GM15510 (cell line): ENCODE data around the gene SRGAP3.

Experiments
- POLR2A ChIP-seq: IDR thresholded peaks from 3 replicates; pipeline ENCODE4 v1.6.1; 2011; ENCODE audit warnings: borderline replicate concordance; ENCODE audit not compliant: insufficient read length; ENCODE audit errors: extremely low read depth

The SRGAP3 gene

GRCh38 chr3:9117220-9117619, 132.2 kb downstream of the SRGAP3 start:
- no peak for TF ChIP-seq POLR2A

DNA sequence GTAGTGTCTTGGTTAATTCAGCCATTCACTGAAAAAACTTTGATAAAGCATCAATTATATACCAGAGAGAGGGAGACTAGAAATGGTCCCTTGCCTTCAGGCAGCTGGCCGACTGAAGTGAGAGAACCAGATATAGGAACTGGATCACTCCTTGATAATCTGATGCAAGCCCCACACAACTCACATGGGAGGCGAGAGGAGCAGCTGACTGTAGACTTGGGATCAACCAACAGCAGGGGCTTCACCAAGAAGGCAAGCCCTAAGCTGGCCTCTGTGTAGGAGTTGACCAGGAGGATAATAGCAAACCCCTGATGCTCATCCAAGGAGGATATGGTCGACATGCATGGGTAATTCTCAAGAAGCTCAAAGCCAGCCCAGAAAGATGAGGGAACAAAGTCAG, 133.1 kb downstream of the SRGAP3 start:
- no peak for TF ChIP-seq POLR2A

- no peak for TF ChIP-seq POLR2A
These were observed 134.1 kb downstream of the SRGAP3 start for GRCh38 chr3:9115336-9115735.

DNA sequence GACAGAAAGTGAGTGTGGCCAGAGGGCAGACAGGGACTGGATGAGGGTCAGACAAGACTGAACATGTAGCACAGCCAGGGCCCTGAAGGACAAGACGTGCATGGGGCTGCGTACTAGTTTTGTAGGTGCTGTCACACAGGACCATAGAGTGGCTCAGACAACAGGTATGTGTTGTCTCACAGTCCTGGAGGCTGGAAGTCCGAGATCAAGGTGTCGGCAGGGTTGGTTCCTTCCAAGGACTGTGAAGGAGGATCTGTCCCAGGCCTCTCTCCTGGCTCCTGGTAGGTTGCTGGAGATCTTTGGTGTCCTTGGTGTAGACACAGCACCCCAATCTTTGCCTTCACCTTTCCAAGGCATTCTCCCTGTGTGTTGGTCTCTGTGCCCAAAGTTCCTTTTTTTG, 136.4 kb downstream of the SRGAP3 start:
- TF ChIP-seq POLR2A, result no peak

GRCh38 chr3:9111866-9112265, 137.6 kb downstream of the SRGAP3 start:
- no peak for TF ChIP-seq POLR2A

DNA sequence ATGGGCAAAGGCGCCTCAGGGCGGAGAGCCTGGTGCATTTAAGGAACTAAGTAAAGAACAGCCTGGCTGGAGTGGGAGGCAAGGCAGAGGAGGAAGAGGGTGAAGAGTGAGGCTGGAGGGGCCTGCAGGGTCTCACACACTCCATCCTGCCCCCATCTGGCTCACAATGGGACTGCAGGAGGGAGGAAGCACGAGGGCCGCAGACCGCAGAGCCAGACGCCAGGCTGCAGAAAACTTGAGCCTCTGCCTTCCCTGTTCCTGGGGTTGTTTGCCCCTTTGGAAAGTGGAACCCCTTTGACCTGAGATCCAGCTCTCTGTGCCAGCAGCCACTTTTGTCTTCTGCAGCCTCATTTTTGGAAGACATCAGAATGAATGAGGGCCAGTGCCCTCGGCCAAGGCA, 138.0 kb downstream of the SRGAP3 start:
- no peak for TF ChIP-seq POLR2A

- no peak for TF ChIP-seq POLR2A
These were observed 138.6 kb downstream of the SRGAP3 start for GRCh38 chr3:9110802-9111201.

- TF ChIP-seq POLR2A, result no peak
These were observed 139.1 kb downstream of the SRGAP3 start for GRCh38 chr3:9110316-9110715.

DNA sequence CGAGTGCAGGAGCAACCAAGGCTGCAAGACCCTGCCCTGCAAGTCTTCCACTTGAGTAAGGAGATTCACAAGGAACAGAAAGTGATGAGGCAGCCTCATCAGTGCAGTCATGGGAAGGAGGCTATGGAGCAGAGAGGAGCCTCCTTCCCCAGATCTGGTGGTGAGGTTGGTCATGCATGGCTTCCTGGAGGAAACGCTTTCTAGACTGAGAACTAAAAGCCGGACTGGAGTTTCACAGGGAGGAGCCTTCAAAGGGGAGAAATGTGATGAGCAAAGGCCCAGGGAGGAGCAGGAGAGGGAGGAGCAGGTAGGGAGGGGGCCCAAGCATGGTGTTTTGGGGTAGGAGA, 139.9 kb downstream of the SRGAP3 start:
- no peak for TF ChIP-seq POLR2A

DNA sequence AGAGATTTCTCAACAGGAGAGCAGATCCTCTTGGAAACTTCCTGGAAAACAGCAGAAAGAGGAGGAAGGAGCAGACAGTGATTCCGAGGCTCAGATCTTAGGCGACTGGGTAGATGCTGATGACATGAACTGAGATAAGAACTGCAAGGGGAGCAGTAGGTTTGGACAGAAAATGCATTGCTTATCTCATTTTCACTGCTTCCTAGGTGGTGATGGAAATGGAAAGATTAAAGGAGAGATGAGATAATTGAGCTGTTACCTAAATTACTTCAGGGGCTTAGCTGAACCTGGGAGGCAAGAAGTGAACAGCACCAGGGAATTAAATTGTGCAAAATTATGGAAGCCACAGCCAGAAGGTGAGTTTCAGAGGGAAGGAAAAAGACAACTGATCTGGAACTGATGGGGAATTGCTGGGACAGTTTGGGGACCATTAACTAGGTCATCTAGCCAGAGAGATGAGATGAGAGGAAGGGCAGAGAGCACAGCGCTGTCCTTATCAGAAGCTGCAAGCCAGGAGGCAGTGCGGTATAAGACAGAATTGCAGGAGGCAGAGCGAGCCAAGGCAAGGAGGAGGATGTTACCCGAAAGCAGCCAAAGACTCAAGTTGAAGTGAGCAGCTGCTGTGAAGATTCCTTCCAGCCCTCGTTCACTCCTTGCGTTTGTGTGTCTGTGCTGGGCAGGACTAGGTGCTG, 140.4 kb downstream of the SRGAP3 start:
- no peak for TF ChIP-seq POLR2A

GRCh38 chr3:9107738-9108137, 141.7 kb downstream of the SRGAP3 start:
- TF ChIP-seq POLR2A, result no peak

DNA sequence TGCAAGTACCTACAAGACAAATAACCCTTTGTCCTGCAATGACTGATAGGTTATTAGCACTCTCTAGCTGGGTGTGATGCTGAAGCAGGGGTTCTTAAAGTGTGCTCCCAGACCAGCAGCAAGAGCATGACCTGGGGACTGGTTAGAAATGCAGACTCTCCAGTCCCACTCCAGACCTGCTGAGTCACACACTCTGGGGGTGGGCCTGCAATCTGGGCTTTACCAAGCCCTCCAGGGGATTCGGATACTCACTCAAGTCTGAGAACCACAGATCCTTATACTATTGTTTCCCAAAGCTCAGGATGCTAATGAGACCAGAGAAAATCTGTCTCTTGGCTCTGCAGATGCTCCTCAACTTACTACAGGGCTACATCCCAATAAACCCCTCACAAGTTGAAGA, 144.0 kb downstream of the SRGAP3 start:
- TF ChIP-seq POLR2A, result no peak

DNA sequence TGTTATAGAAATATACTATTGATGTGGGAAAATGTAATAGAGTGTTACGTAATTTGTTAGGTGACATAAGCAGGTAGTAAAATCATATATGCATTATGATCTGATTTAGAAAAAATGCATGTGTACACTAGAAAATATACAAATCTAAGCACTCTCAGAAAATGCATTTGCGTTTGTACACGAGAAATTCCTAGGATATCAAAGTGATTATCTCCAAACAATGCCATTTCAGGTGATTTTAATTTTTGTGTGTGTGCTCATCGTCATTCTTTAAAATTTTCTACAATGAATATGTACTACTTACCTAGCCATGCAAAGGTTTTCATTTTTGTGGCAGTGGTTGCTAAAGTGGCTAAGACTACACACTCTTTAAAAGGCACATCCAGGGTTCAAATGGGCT, 145.3 kb downstream of the SRGAP3 start:
- TF ChIP-seq POLR2A, result no peak

GRCh38 chr3:9102240-9102981, 147.0 kb downstream of the SRGAP3 start:
- no peak for TF ChIP-seq POLR2A

- TF ChIP-seq POLR2A, result no peak
These were observed 148.2 kb downstream of the SRGAP3 start for GRCh38 chr3:9101286-9101685.

GRCh38 chr3:9100513-9100894, 148.9 kb downstream of the SRGAP3 start:
- TF ChIP-seq POLR2A, result no peak
